Kidney epithelial cell (primary cell): ENCODE data around the gene EPHB2. TPM values are rescaled to one million over a fixed set of nuclear protein-coding genes. Genes with fewer than 3 reads are reported as not detected.

Source experiments
- DNase-seq: peaks from one replicate; pipeline ENCODE4 v3.0.0-alpha.2; 2010; ENCODE audit warnings: low read depth
- H3K27me3 ChIP-seq: 2 replicates; pipeline ENCODE4 v1.6.0; 2011; ENCODE audit warnings: low read length; ENCODE audit not compliant: control insufficient read depth, insufficient read depth
- H3K36me3 ChIP-seq: 2 replicates; pipeline ENCODE4 v1.5.1; 2011; ENCODE audit warnings: low read length; ENCODE audit not compliant: control insufficient read depth, insufficient read depth
- H3K4me3 ChIP-seq: 2 replicates; pipeline ENCODE4 v1.5.1; 2011; ENCODE audit warnings: low read depth, mild to moderate bottlenecking, control low read depth, low read length
- CTCF ChIP-seq: IDR thresholded peaks from 2 replicates; pipeline ENCODE4 v1.5.1; 2011; ENCODE audit warnings: mild to moderate bottlenecking, moderate library complexity, low read length, control low read depth, inconsistent platforms; ENCODE audit not compliant: insufficient read depth, poor library complexity, severe bottlenecking
- total RNA-seq: library from RNA; depleted of rRNA; stranded (reverse); fragments of >200 nt; gene quantifications from 2 replicates; pipeline ENCODE4 v1.2.3, GENCODE V29; 2015

Gene EPHB2
- total RNA-seq, 1 donor from 2014 or later, result 111 TPM

- Histone ChIP-seq H3K36me3 (no peaks in the 10 kb centered on the region), H3K4me3 (no peak overlapping the region), H3K27me3 (peaks cover 3% of the 10 kb centered on the region)
- TF ChIP-seq CTCF, result no peak
- no peak for DNase-seq
These were observed 212.0 kb downstream of the EPHB2 start for GRCh38 chr1:22922640-22923039.

- TF ChIP-seq CTCF, result no peak
- peaks cover 3% of the 10 kb centered on the region for H3K27me3 ChIP-seq
- DNase-seq, result no peak
- H3K36me3 ChIP-seq, result no peaks in the 10 kb centered on the region
- H3K4me3 ChIP-seq, result no peak overlapping the region
These were observed 214.5 kb downstream of the EPHB2 start for GRCh38 chr1:22925111-22925510.

GRCh38 chr1:22930240-22930912, 219.7 kb downstream of the EPHB2 start:
- H3K36me3 ChIP-seq, result no peaks in the 10 kb centered on the region
- H3K4me3 ChIP-seq, result no peak overlapping the region
- peaks cover 3% of the 10 kb centered on the region for H3K27me3 ChIP-seq
- DNase-seq, result no peak
- peak; percentile 90 for TF ChIP-seq CTCF

GRCh38 chr1:22932803-22933470, 222.3 kb downstream of the EPHB2 start:
- Histone ChIP-seq H3K27me3 (no peaks in the 10 kb centered on the region), H3K4me3 (no peak overlapping the region), H3K36me3 (no peaks in the 10 kb centered on the region)
- no peak for TF ChIP-seq CTCF
- no peak for DNase-seq

GRCh38 chr1:22935433-22935832, 224.8 kb downstream of the EPHB2 start:
- Histone ChIP-seq H3K4me3 (no peak overlapping the region), H3K27me3 (no peaks in the 10 kb centered on the region), H3K36me3 (no peaks in the 10 kb centered on the region)
- no peak for DNase-seq
- TF ChIP-seq CTCF, result no peak
